Heart left ventricle (tissue), 16 donors: Measurements from ENCODE around the gene C19orf12. TPM values are rescaled to one million over a fixed set of nuclear protein-coding genes. Genes with fewer than 3 reads are reported as not detected.

ENCODE experiments used
- ATAC-seq, 4 donors: fragments of 200-7000 bp; cut with Tn5 transposase; one replicate each; pipeline ENCODE4 v1.9.1; 2020 to 2022; ENCODE audit warnings: moderate library complexity in 4 of 4, mild to moderate bottlenecking in 3 of 4, moderate number of reproducible peaks in 1 of 4
- DNase-seq, 5 donors: peaks; one replicate each; pipeline ENCODE4 v3.0.0-alpha.2; 2020
- H3K27ac ChIP-seq, 12 donors: fragments of 200-600 bp; sonication (generic) in 4 of 12; one replicate each; pipeline versions ENCODE4 v1.5.0 to v1.8.0; 2016 to 2022; ENCODE audit warnings: mild to moderate bottlenecking in 2 of 12
- H3K27me3 ChIP-seq, 9 donors: fragments of 200-600 bp; sonication (generic) in 2 of 9; one replicate each; pipeline versions ENCODE4 v1.5.1 to v1.8.0; 2016 to 2022; ENCODE audit warnings: mild to moderate bottlenecking in 3 of 9
- H3K36me3 ChIP-seq, 9 donors: fragments of 200-600 bp; sonication (generic) in 2 of 9; one replicate each; pipeline versions ENCODE4 v1.5.0 to v1.8.0; 2018 to 2022; ENCODE audit warnings: mild to moderate bottlenecking in 2 of 9
- H3K4me1 ChIP-seq, 12 donors: fragments of 200-600 bp; sonication (generic) in 4 of 12; one replicate each; pipeline versions ENCODE4 v1.5.0 to v1.8.0; 2016 to 2022; ENCODE audit warnings: mild to moderate bottlenecking in 3 of 12
- H3K4me3 ChIP-seq, 12 donors: fragments of 200-600 bp; sonication (generic) in 4 of 12; one replicate each; pipeline versions ENCODE4 v1.5.0 to v1.8.0; 2017 to 2022; ENCODE audit warnings: mild to moderate bottlenecking in 9 of 12, moderate library complexity in 4 of 12
- H3K9me3 ChIP-seq, 12 donors: fragments of 200-600 bp; sonication (generic) in 4 of 12; one replicate each; pipeline versions ENCODE4 v1.5.0 to v1.8.0; 2016 to 2022; ENCODE audit warnings: mild to moderate bottlenecking in 1 of 12
- CTCF ChIP-seq, 12 donors: fragments of 200-600 bp; sonication (generic) in 4 of 12; IDR thresholded peaks; one replicate each; pipeline versions ENCODE4 v1.5.0 to v1.8.0; 2018 to 2022; ENCODE audit warnings: antibody characterized with exemption in 12 of 12, mild to moderate bottlenecking in 5 of 12
- POLR2A ChIP-seq, 2 donors: fragments of 450-650 bp; IDR thresholded peaks; one replicate each; pipeline ENCODE4 v1.6.1; 2017; ENCODE audit warnings: antibody characterized with exemption in 2 of 2, mild to moderate bottlenecking in 2 of 2, moderate library complexity in 2 of 2
- WGBS, 4 donors: extraction: QIAGEN DNeasy Blood & Tissue Kit in 2 of 4; methylation state at CpG; one replicate each; pipeline versions ENCODE4 v1.1.5 to v1.1.7; 2013 to 2018; 5-methylcytosine and 5-hydroxymethylcytosine counted together
- intact Hi-C, 10 donors: fragments of 100-400 bp; cut with DNase I; formaldehyde crosslinking; loops; one replicate each; pipeline versions ENCODE4 v1.11.1 to v1.14.2; 2022
- polyA plus RNA-seq, 2 donors: library from polyadenylated mRNA; stranded (reverse); fragments of 200-250 nt; gene quantifications; one replicate each; pipeline ENCODE4 v1.2.3, GENCODE V29; 2013
- total RNA-seq, 9 donors: library from RNA; depleted of rRNA in 2 of 9; stranded (reverse); fragments of >200 nt in 2 of 9; fragmentation: NEBNext Ultra II Directional in 3 of 9; extraction: Animal tissue kit (Norgen Biotek cat#: 25700) in 3 of 9; gene quantifications; one replicate each; pipeline versions ENCODE4 v1.1.0 to v1.2.4, GENCODE V29; 2016 to 2023
- donor health status: ischemic (EF 13 %, LVEDD 7.1; RV severe dilation, severe dysfunction).
- donor health status: healthy with polysubstance abuse.
- donor health status: DM: no; HTN: yes; CAD: no.
- donor health status: DM: no; HTN: no; CAD: no.
- donor health status: ischemic (EF 25% LVEDD 6.9; RV normal size, moderate dysfunction).
- donor health status: ischemic (EF 25% LVEDD 5.7; RV mildly dilated, moderate dysfunction).
- donor health status: healthy.
- donor health status: DM: yes; HTN: yes; CAD: no.
- donor health status: ischemic (EF 35%, LVEDD 5.7; RV mildly dilated, moderate dysfunction).
- donor health status: nonischemic (EF 11% LVEDD 7.7; RV severe dilation, severe dysfunction).
- donor health status: DM: yes; HTN: yes; CAD: no.
- donor health status: PGD.
- donor health status: ischemic (EF 29% LVEDD 5.4; RV normal size, mild dysfunction).
- donor health status: nonischemic (EF 23%, LVEDD 6.1; RV moderate dilation, normal function).

C19orf12 gene
- total and polyA plus RNA-seq, 11 donors, result 34.0 to 80.3 (median 47.1) TPM

- intact Hi-C loops, result no loop called here
- no peak overlapping the region for H3K4me3 ChIP-seq
- no peaks in the 10 kb centered on the region for H3K4me1 ChIP-seq
- H3K36me3 ChIP-seq, result no peaks in the 10 kb centered on the region
- peaks cover 0 to 2% (median 0%) of the 10 kb centered on the region in 9 donors for H3K27me3 ChIP-seq
- no peaks in the 10 kb centered on the region for H3K9me3 ChIP-seq
- DNase-seq (no peak), ATAC-seq (no peak)
- no peak overlapping the region for H3K27ac ChIP-seq
- TF ChIP-seq CTCF (IDR thresholded peaks at IDR 0.05), result no peak
- TF ChIP-seq POLR2A (IDR thresholded peaks at IDR 0.05), result no peak
Observed at GRCh38 chr19:29743681-29744080, 28.6 kb upstream of the C19orf12 start.

- H3K4me1 ChIP-seq, result no peaks in the 10 kb centered on the region
- DNase-seq (no peak), ATAC-seq (no peak)
- H3K9me3 ChIP-seq, result no peaks in the 10 kb centered on the region
- H3K27me3 ChIP-seq, result peaks cover 0 to 13% (median 0%) of the 10 kb centered on the region in 9 donors
- H3K4me3 ChIP-seq, result no peak overlapping the region
- H3K27ac ChIP-seq, result no peak overlapping the region
- no peak for TF ChIP-seq POLR2A (IDR thresholded peaks at IDR 0.05)
- no peak for TF ChIP-seq CTCF (IDR thresholded peaks at IDR 0.05)
- no peaks in the 10 kb centered on the region for H3K36me3 ChIP-seq
- intact Hi-C loops, result no loop called here
- 22 to 57% (median 44%) methylated on average over 5 of the region's 5 CpGs for WGBS, 4 donors
Observed at GRCh38 chr19:29741776-29742175, 26.7 kb upstream of the C19orf12 start.

GRCh38 chr19:29741226-29741625, 26.2 kb upstream of the C19orf12 start:
- H3K9me3 ChIP-seq, result no peaks in the 10 kb centered on the region
- WGBS, 4 donors, result 69 to 92% (median 79%) methylated on average over 9 to 10 of the region's 10 CpGs
- TF ChIP-seq CTCF (IDR thresholded peaks at IDR 0.05) (no peak), POLR2A (IDR thresholded peaks at IDR 0.05) (no peak)
- no peaks in the 10 kb centered on the region for H3K4me1 ChIP-seq
- H3K27me3 ChIP-seq, result peaks cover 0 to 15% (median 0%) of the 10 kb centered on the region in 9 donors
- H3K27ac ChIP-seq, result no peak overlapping the region
- DNase-seq, result no peak
- H3K4me3 ChIP-seq, result no peak overlapping the region
- intact Hi-C loops, result no loop called here
- ATAC-seq, result peak in 1 of 4 donors; percentile 14
- H3K36me3 ChIP-seq, result no peaks in the 10 kb centered on the region

GRCh38 chr19:29737461-29738000, 22.5 kb upstream of the C19orf12 start:
- intact Hi-C loops, result loop anchor here in 6 of 10 donors (10.0 kb wide), 3 partner anchors 137 to 917 kb away; no protein-coding TSS in a partner anchor

More at GRCh38 chr19:29737461-29738000, 22.5 kb upstream of the C19orf12 start:
- no peak for ATAC-seq
- H3K27ac ChIP-seq, result no peak overlapping the region
- H3K9me3 ChIP-seq, result no peaks in the 10 kb centered on the region
- no peak for DNase-seq
- H3K27me3 ChIP-seq, result peaks cover 0 to 28% (median 0%) of the 10 kb centered on the region in 9 donors
- TF ChIP-seq POLR2A (IDR thresholded peaks at IDR 0.05), result no peak
- TF ChIP-seq CTCF (IDR thresholded peaks at IDR 0.05), result no peak
- no peaks in the 10 kb centered on the region for H3K36me3 ChIP-seq
- H3K4me3 ChIP-seq, result no peak overlapping the region
- H3K4me1 ChIP-seq, result no peaks in the 10 kb centered on the region
- 76 to 83% (median 80%) methylated on average over 11 of the region's 11 CpGs for WGBS, 4 donors
